PC-9 (cell line): ENCODE measurements around the gene MINDY4B. TPM values are rescaled to one million over a fixed set of nuclear protein-coding genes. Genes with fewer than 3 reads are reported as not detected.

Experiments used
- BruUV-seq: library from RNA; stranded (reverse); fragments of 400-500 nt; replicated peaks from 2 replicates; lab custom pipeline; 2021; lab: Mats Ljungman, UMichigan
- CTCF ChIA-PET: fragments of 300-600 bp; sonication (Branson Sonifier 250); formaldehyde crosslinking; loops from one replicate; lab custom pipeline; 2022; ENCODE audit warnings: antibody characterized with exemption; lab: Charles Lee
- POLR2A ChIA-PET: fragments of 300-600 bp; sonication (Branson Sonifier 250); formaldehyde crosslinking; loops from one replicate; lab custom pipeline; 2022; ENCODE audit warnings: antibody characterized with exemption; ENCODE audit not compliant: unreplicated experiment; lab: Charles Lee
- DNase-seq, 2 experiments: peaks; one replicate each; pipeline versions ENCODE4 v3.0.0 to v3.0.0-alpha.2; 2015 to 2022; ENCODE audit warnings: mixed read lengths in 1 of 2
- H2AFZ ChIP-seq: fragments of 200-600 bp; sonication (generic); 2 replicates; pipeline ENCODE4 v1.8.1; 2017; ENCODE audit warnings: antibody characterized with exemption
- H3F3A ChIP-seq: fragments of 200-600 bp; sonication (generic); 2 replicates; pipeline ENCODE4 v1.8.1; 2017; ENCODE audit warnings: antibody characterized with exemption, mild to moderate bottlenecking, low read depth; ENCODE audit not compliant: insufficient read depth
- H3K27ac ChIP-seq: fragments of 200-600 bp; sonication (generic); 2 replicates; pipeline ENCODE4 v1.6.1; 2016; ENCODE audit warnings: mixed run types
- H3K27me3 ChIP-seq: fragments of 200-600 bp; sonication (generic); 2 replicates; pipeline ENCODE4 v1.6.1; 2016; ENCODE audit warnings: low read depth, mixed run types; ENCODE audit not compliant: insufficient read depth
- H3K36me3 ChIP-seq: fragments of 200-600 bp; sonication (generic); 2 replicates; pipeline ENCODE4 v1.6.1; 2016; ENCODE audit warnings: low read depth, mixed run types
- H3K4me1 ChIP-seq: fragments of 200-600 bp; sonication (generic); replicated peaks from 2 replicates; pipeline ENCODE4 v1.6.1; 2016; ENCODE audit warnings: mixed run types; ENCODE audit not compliant: insufficient read depth
- H3K4me2 ChIP-seq: fragments of 200-600 bp; sonication (generic); 2 replicates; pipeline ENCODE4 v1.6.1; 2017; ENCODE audit warnings: mixed run types
- H3K4me3 ChIP-seq: fragments of 200-600 bp; sonication (generic); 2 replicates; pipeline ENCODE4 v1.6.1; 2016; ENCODE audit warnings: mixed run types
- H3K79me2 ChIP-seq: fragments of 200-600 bp; sonication (generic); 2 replicates; pipeline ENCODE4 v1.6.1; 2017; ENCODE audit warnings: low read depth, mixed run types
- H3K9me2 ChIP-seq: fragments of 200-600 bp; sonication (generic); 2 replicates; pipeline ENCODE4 v1.8.1; 2017; ENCODE audit warnings: mild to moderate bottlenecking; ENCODE audit not compliant: insufficient read depth
- H3K9me3 ChIP-seq: fragments of 200-600 bp; sonication (generic); 2 replicates; pipeline ENCODE4 v1.8.1; 2016; ENCODE audit warnings: low read depth; ENCODE audit not compliant: insufficient read depth
- H4K20me1 ChIP-seq: fragments of 200-600 bp; sonication (generic); 2 replicates; pipeline ENCODE4 v1.8.1; 2017; ENCODE audit not compliant: insufficient read depth
- EZH2 ChIP-seq: fragments of 200-600 bp; sonication (generic); IDR thresholded peaks from 2 replicates; pipeline ENCODE4 v1.8.0; 2017; ENCODE audit warnings: antibody characterized with exemption, low read depth
- intact Hi-C: fragments of 100-400 bp; cut with micrococcal nuclease; formaldehyde crosslinking; loops from one replicate; pipeline ENCODE4 v1.10.0; 2022; ENCODE audit not compliant: unreplicated experiment
- total RNA-seq: library from RNA; stranded (reverse); gene quantifications from 2 replicates; pipeline ENCODE4 v1.2.3, GENCODE V29; 2021
- TF ChIP-seq, protein P1 (sequence below): fragments of 200-600 bp; sonication (generic); conservative IDR thresholded peaks from 2 replicates; pipeline ENCODE4 v1.6.1; 2017; ENCODE audit warnings: mixed run types, antibody characterized with exemption, mild to moderate bottlenecking, moderate library complexity

Gene MINDY4B
- total RNA-seq, 1 experiment from 2014 or later, result not detected

DNA sequence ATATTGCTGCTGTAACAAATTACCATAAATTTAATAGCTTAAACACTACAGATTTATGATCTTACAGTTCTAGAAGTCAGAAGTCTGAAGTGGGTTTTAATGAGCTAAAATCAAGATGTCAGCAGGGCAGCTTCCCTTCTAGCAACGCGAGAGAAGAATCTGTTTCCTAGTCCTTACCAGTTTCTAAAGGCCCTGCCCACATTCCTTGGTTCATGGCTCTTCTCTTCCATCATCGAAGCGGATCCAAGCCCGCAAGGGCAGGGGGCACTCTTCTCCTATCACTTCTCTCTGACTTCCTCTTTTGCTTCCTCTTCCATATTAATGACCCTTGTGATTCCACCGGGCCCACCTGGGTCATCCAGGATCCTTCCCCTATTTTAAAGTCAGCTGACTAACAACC, 16.1 kb downstream of the MINDY4B start:
- no TSS peak for BruUV-seq
- TF ChIP-seq EZH2, result no peak
- TF ChIP-seq, protein P1, sequence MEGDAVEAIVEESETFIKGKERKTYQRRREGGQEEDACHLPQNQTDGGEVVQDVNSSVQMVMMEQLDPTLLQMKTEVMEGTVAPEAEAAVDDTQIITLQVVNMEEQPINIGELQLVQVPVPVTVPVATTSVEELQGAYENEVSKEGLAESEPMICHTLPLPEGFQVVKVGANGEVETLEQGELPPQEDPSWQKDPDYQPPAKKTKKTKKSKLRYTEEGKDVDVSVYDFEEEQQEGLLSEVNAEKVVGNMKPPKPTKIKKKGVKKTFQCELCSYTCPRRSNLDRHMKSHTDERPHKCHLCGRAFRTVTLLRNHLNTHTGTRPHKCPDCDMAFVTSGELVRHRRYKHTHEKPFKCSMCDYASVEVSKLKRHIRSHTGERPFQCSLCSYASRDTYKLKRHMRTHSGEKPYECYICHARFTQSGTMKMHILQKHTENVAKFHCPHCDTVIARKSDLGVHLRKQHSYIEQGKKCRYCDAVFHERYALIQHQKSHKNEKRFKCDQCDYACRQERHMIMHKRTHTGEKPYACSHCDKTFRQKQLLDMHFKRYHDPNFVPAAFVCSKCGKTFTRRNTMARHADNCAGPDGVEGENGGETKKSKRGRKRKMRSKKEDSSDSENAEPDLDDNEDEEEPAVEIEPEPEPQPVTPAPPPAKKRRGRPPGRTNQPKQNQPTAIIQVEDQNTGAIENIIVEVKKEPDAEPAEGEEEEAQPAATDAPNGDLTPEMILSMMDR, result no peak
- H3K9me2 ChIP-seq, result no peaks in the 10 kb centered on the region
- no peaks in the 10 kb centered on the region for H3K36me3 ChIP-seq
- no peak for DNase-seq
- no peak overlapping the region for H3K4me2 ChIP-seq
- H3K9me3 ChIP-seq, result no peaks in the 10 kb centered on the region
- CTCF ChIA-PET, result no interaction called here
- no peaks in the 10 kb centered on the region for H3K27me3 ChIP-seq
- H3K27ac ChIP-seq, result no peak overlapping the region
- H3K4me1 ChIP-seq, result no peaks in the 10 kb centered on the region
- intact Hi-C loops, result no loop called here
- H3K4me3 ChIP-seq, result no peak overlapping the region
- no peaks in the 10 kb centered on the region for H4K20me1 ChIP-seq
- H3K79me2 ChIP-seq, result no peaks in the 10 kb centered on the region
- no peak overlapping the region for H2AFZ ChIP-seq
- no peaks in the 10 kb centered on the region for H3F3A ChIP-seq
- POLR2A ChIA-PET, result no interaction called here

DNA sequence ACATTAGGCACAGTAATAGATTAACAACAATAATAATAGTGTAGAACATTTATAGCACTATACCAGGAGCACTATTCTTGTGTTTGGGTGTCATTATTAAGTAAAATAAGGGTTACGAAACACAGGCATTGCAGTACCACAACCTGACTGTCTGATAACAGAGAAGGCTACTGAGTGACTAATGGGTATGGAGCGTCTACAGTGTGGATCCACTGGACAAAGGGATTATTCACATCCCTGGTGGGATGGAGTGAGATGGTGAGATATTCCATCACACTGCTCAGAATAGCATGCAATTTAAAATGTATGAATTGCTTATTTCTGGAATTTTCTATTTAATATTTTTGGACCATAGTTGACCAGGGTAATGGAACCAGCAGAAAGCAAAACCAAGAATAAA, 18.2 kb downstream of the MINDY4B start:
- no peak for DNase-seq
- CTCF ChIA-PET, result no interaction called here

DNA sequence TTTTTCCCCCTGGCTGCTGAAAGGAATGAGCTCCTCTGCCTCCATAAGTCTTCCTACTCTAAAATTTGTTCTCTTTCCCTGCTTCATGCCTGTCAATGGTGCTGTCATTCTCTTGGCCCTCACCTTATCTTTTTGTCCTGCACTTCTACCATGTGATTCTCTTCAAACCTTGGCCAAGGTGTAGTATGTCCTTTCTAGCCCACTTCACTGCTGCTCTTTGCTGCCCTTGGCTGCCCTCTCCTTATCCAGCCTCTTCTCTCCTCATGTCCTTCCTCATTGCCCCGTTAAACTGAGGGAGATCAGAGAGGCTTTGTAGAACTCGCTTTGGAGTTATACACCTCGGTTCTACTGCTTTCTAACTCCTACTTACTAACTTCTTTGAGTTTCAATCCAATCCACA, 19.7 kb downstream of the MINDY4B start:
- ChIA-PET CTCF (no interaction called here), POLR2A (no interaction called here)
- no peaks in the 10 kb centered on the region for H3F3A ChIP-seq
- no peaks in the 10 kb centered on the region for H3K36me3 ChIP-seq
- H3K4me2 ChIP-seq, result no peak overlapping the region
- no peak overlapping the region for H3K27ac ChIP-seq
- TF ChIP-seq, protein P1, result no peak
- no peak for TF ChIP-seq EZH2
- intact Hi-C loops, result no loop called here
- H3K27me3 ChIP-seq, result no peaks in the 10 kb centered on the region
- no peaks in the 10 kb centered on the region for H3K9me2 ChIP-seq
- no peak overlapping the region for H3K4me3 ChIP-seq
- H4K20me1 ChIP-seq, result no peaks in the 10 kb centered on the region
- no peaks in the 10 kb centered on the region for H3K4me1 ChIP-seq
- no peak overlapping the region for H2AFZ ChIP-seq
- no TSS peak for BruUV-seq
- no peaks in the 10 kb centered on the region for H3K79me2 ChIP-seq
- no peak for DNase-seq
- no peaks in the 10 kb centered on the region for H3K9me3 ChIP-seq

More for the DNA sequence above, 18.2 kb downstream of the MINDY4B start:
- H3K9me2 ChIP-seq, result no peaks in the 10 kb centered on the region
- H3K27me3 ChIP-seq, result no peaks in the 10 kb centered on the region
- no peaks in the 10 kb centered on the region for H3K79me2 ChIP-seq
- no peak overlapping the region for H2AFZ ChIP-seq
- H3K4me2 ChIP-seq, result no peak overlapping the region
- intact Hi-C loops, result no loop called here
- no peaks in the 10 kb centered on the region for H4K20me1 ChIP-seq
- H3K36me3 ChIP-seq, result no peaks in the 10 kb centered on the region
- H3K4me1 ChIP-seq, result no peaks in the 10 kb centered on the region
- H3K4me3 ChIP-seq, result no peak overlapping the region
- BruUV-seq, result no TSS peak
- no peaks in the 10 kb centered on the region for H3F3A ChIP-seq
- no peaks in the 10 kb centered on the region for H3K9me3 ChIP-seq
- no peak for TF ChIP-seq EZH2
- TF ChIP-seq, protein P1, result no peak
- H3K27ac ChIP-seq, result no peak overlapping the region
- POLR2A ChIA-PET, result no interaction called here
